Activated effector memory CD4-positive, alpha-beta T cell treated with anti-CD3 and anti-CD28 coated beads, Interleukin-2, amount 50 U/mL, for 16 hours (primary cell): ENCODE results near the gene LMOD1.

Experiments used
- DNase-seq: peaks from one replicate; pipeline ENCODE4 v3.0.0-alpha.2; 2020

The LMOD1 gene

GRCh38 chr1:201851949-201852348, 94.4 kb downstream of the LMOD1 start:
- no peak for DNase-seq

GRCh38 chr1:201850053-201850397, 96.3 kb downstream of the LMOD1 start:
- no peak for DNase-seq

GRCh38 chr1:201849372-201850052, 96.8 kb downstream of the LMOD1 start:
- DNase-seq: no peak

- no peak for DNase-seq
Observed at GRCh38 chr1:201848230-201848629, 98.1 kb downstream of the LMOD1 start.

- DNase-seq: no peak
Observed at GRCh38 chr1:201847150-201847549, 99.2 kb downstream of the LMOD1 start.
